GM12878 (cell line): ENCODE measurements around the gene DISC1. TPM values are rescaled to one million over a fixed set of nuclear protein-coding genes. Genes with fewer than 3 reads are reported as not detected.

Experiments
- ATAC-seq: fragments of 200-7000 bp; cut with Tn5 transposase; 3 replicates; pipeline ENCODE4 v1.9.1; 2020; ENCODE audit warnings: mild to moderate bottlenecking, moderate library complexity
- BruUV-seq: library from RNA; stranded (reverse); fragments of 400-500 nt; replicated peaks from 2 replicates; lab custom pipeline; 2021; lab: Mats Ljungman, UMichigan
- CTCF ChIA-PET: fragments of 300-600 bp; sonication (Branson Sonifier 250); formaldehyde crosslinking; extraction: SDS; loops from one replicate; lab custom pipeline; 2021; ENCODE audit warnings: inconsistent platforms; lab: Yijun Ruan, JAX
- POLR2A ChIA-PET: fragments of 350-600 bp; formaldehyde crosslinking; extraction: SDS; loops from one replicate; lab custom pipeline; 2021; ENCODE audit warnings: inconsistent platforms; lab: Charles Lee
- RAD21 ChIA-PET: fragments of 300-600 bp; sonication (Branson Sonifier 250); formaldehyde crosslinking; loops from one replicate; lab custom pipeline; 2023; ENCODE audit warnings: antibody characterized with exemption; ENCODE audit not compliant: unreplicated experiment; lab: Charles Lee
- SMC1A ChIA-PET: fragments of 300-600 bp; sonication (Branson Sonifier 250); formaldehyde crosslinking; loops from one replicate; lab custom pipeline; 2023; ENCODE audit not compliant: unreplicated experiment, uncharacterized antibody; lab: Charles Lee
- DNase-seq: peaks from one replicate; pipeline ENCODE4 v3.0.0-alpha.2; 2011; ENCODE audit warnings: low read depth, low spot score
- FAIRE-seq: peaks from 3 replicates; lab custom pipeline; 2011; peaks lifted over from hg19 to GRCh38; lab: Jason Lieb, UNC
- H2AFZ ChIP-seq: 2 replicates; pipeline ENCODE4 v1.6.0; 2011; ENCODE audit warnings: low read depth, low read length, control low read depth; ENCODE audit not compliant: control insufficient read depth
- H3K27ac ChIP-seq: 2 replicates; pipeline ENCODE4 v1.5.1; 2011; ENCODE audit warnings: control low read depth; ENCODE audit not compliant: control insufficient read depth, insufficient read depth
- H3K27me3 ChIP-seq, 2 experiments: replicated peaks in 1 of 2; 2 replicates each; pipeline versions ENCODE4 v1.6.0 to v1.6.1; 2011; ENCODE audit warnings: low read length in 1 of 2; ENCODE audit not compliant: control insufficient read depth in 2 of 2, insufficient read depth in 2 of 2
- H3K36me3 ChIP-seq, 2 experiments: 2 replicates each; pipeline ENCODE4 v1.5.1; 2011; ENCODE audit warnings: low read length in 1 of 2; ENCODE audit not compliant: control insufficient read depth in 2 of 2, insufficient read depth in 2 of 2
- H3K4me1 ChIP-seq: 2 replicates; pipeline ENCODE4 v1.6.1; 2011; ENCODE audit warnings: mild to moderate bottlenecking, low read length, moderate library complexity, mixed read lengths; ENCODE audit not compliant: control insufficient read depth, insufficient read depth
- H3K4me2 ChIP-seq: 2 replicates; pipeline ENCODE4 v1.6.0; 2011; ENCODE audit warnings: control low read depth; ENCODE audit not compliant: control insufficient read depth, insufficient read depth
- H3K4me3 ChIP-seq: fragments of 200-600 bp; sonication (generic); 2 replicates; pipeline ENCODE4 v1.5.1; 2016
- H3K79me2 ChIP-seq: 2 replicates; pipeline ENCODE4 v1.6.0; 2011; ENCODE audit warnings: low read length; ENCODE audit not compliant: control insufficient read depth, insufficient read depth
- H3K9ac ChIP-seq: 2 replicates; pipeline ENCODE4 v1.8.0; 2011; ENCODE audit warnings: low read length, control low read depth, mixed read lengths; ENCODE audit not compliant: control insufficient read depth, insufficient read depth
- H3K9me3 ChIP-seq: replicated peaks from 3 replicates; pipeline ENCODE4 v1.5.1; 2011; ENCODE audit warnings: mild to moderate bottlenecking, low read length; ENCODE audit not compliant: control insufficient read depth, insufficient read depth
- H4K20me1 ChIP-seq: 2 replicates; pipeline ENCODE4 v1.6.0; 2011; ENCODE audit not compliant: control insufficient read depth, insufficient read depth
- CHD1 ChIP-seq: IDR thresholded peaks from 2 replicates; pipeline ENCODE4 v1.6.1; 2012; ENCODE audit warnings: low read depth, low read length, improper control_type of control experiment
- CHD2 ChIP-seq: IDR thresholded peaks from 2 replicates; pipeline ENCODE4 v1.6.1; 2011; ENCODE audit warnings: low read depth, low read length, improper control_type of control experiment, borderline replicate concordance
- E4F1 ChIP-seq: fragments of 450-650 bp; IDR thresholded peaks from 2 replicates; pipeline ENCODE4 v1.6.1; 2018; ENCODE audit warnings: borderline replicate concordance, mild to moderate bottlenecking; ENCODE audit not compliant: partially characterized antibody
- ELK1 ChIP-seq: IDR thresholded peaks from 2 replicates; pipeline ENCODE4 v1.6.1; 2012; ENCODE audit warnings: low read depth, low read length, improper control_type of control experiment
- MLLT1 ChIP-seq: fragments of 450-650 bp; IDR thresholded peaks from 2 replicates; pipeline ENCODE4 v1.6.1; 2016; ENCODE audit warnings: mild to moderate bottlenecking
- NFIC ChIP-seq: IDR thresholded peaks from 2 replicates; pipeline ENCODE4 v1.6.1; 2012; ENCODE audit warnings: low read depth, mild to moderate bottlenecking, inconsistent platforms, low read length, moderate library complexity
- NR2C1 ChIP-seq: fragments of 450-650 bp; IDR thresholded peaks from 2 replicates; pipeline ENCODE4 v1.6.1; 2017; ENCODE audit warnings: antibody characterized with exemption, mild to moderate bottlenecking, moderate library complexity
- PAX5 ChIP-seq: IDR thresholded peaks from 2 replicates; pipeline ENCODE4 v1.6.1; 2011; ENCODE audit warnings: low read depth, low read length, borderline replicate concordance
- RFX5 ChIP-seq: IDR thresholded peaks from 2 replicates; pipeline ENCODE4 v1.6.1; 2011; ENCODE audit warnings: low read depth, low read length, improper control_type of control experiment
- STAT1 ChIP-seq: fragments of 450-650 bp; conservative IDR thresholded peaks from 2 replicates; pipeline ENCODE4 v1.6.1; 2014; ENCODE audit warnings: antibody characterized with exemption, mild to moderate bottlenecking
- TARDBP ChIP-seq: IDR thresholded peaks from 2 replicates; pipeline ENCODE4 v1.6.1; 2016; ENCODE audit warnings: borderline replicate concordance
- USF1 ChIP-seq: IDR thresholded peaks from 2 replicates; pipeline ENCODE4 v1.6.1; 2011; ENCODE audit warnings: borderline replicate concordance, low read depth, mild to moderate bottlenecking, moderate library complexity, mixed read lengths, low read length; ENCODE audit not compliant: insufficient read depth; ENCODE audit errors: extremely low read length
- USF2 ChIP-seq: IDR thresholded peaks from 2 replicates; pipeline ENCODE4 v1.6.1; 2011; ENCODE audit warnings: low read depth, low read length, improper control_type of control experiment, borderline replicate concordance
- YY1 ChIP-seq: IDR thresholded peaks from 2 replicates; pipeline ENCODE4 v1.6.1; 2011; ENCODE audit warnings: low read depth, mild to moderate bottlenecking, low read length
- WGBS: methylation state at CpG from one replicate; pipeline ENCODE4 v1.1.6; 2016; ENCODE audit warnings: low lambda C conversion rate; ENCODE audit not compliant: insufficient replicate concordance, insufficient coverage; ENCODE audit errors: missing lambda C conversion rate; 5-methylcytosine and 5-hydroxymethylcytosine counted together
- in situ Hi-C: fragments of 300-500 bp; cut with MboI; formaldehyde crosslinking; loops from 9 replicates; pipeline ENCODE4 v1.14.3; 2018; ENCODE audit warnings: mixed read lengths
- intact Hi-C: fragments of 100-400 bp; cut with micrococcal nuclease; formaldehyde crosslinking; loops from one replicate; pipeline ENCODE4 v1.14.2; 2022; ENCODE audit not compliant: unreplicated experiment
- polyA plus RNA-seq, 11 experiments: library from polyadenylated mRNA; depleted of rRNA in 4 of 11; unstranded in 6 of 11; stranded (reverse) in 5 of 11; fragments of >200 nt; fragmentation: Nextera tagmentation in 4 of 11; fragmentation: Illumina TruSeq in 1 of 11; extraction: Ambion mirVana in 4 of 11; extraction: Trizol in 1 of 11; gene quantifications; 1 replicate in 1 of 11; 2 replicates in 10 of 11; pipeline versions ENCODE4 v1.2.1 to v1.2.3, GENCODE V29; 2011 to 2016; ENCODE audit warnings: inconsistent platforms in 2 of 11, missing spikeins in 2 of 11, low read depth in 1 of 11
- total RNA-seq, 4 experiments: library from RNA; depleted of rRNA in 3 of 4; stranded (reverse); fragments of >200 nt in 3 of 4; fragmentation: Illumina TruSeq in 1 of 4; extraction: Trizol in 1 of 4; gene quantifications; 2 replicates each; pipeline versions ENCODE4 v1.2.1 to v1.2.3, GENCODE V29; 2013 to 2021

DISC1 gene
- total and polyA plus RNA-seq, 10 of the 15 experiments (the other 5 are each of a cell fraction or from before 2014, with no cell fraction given), result 0.05 to 0.72 (median 0.19) TPM; not detected in 1

GRCh38 chr1:231767471-231767870 lies 140.9 kb downstream of the DISC1 start (continued):
- TF ChIP-seq E4F1 (no peak), USF2 (no peak), ELK1 (no peak), STAT1 (no peak), CHD1 (no peak), NR2C1 (no peak), YY1 (no peak), RFX5 (no peak)

GRCh38 chr1:231768416-231768815 lies 141.8 kb downstream of the DISC1 start:
- in situ Hi-C loops, result no loop called here
- POLR2A ChIA-PET, result no interaction called here
- TF ChIP-seq MLLT1 (no peak), PAX5 (no peak), TARDBP (no peak), CHD2 (no peak), USF1 (no peak), NFIC (no peak)

More at GRCh38 chr1:231768416-231768815, 141.8 kb downstream of the DISC1 start:
- Histone ChIP-seq H3K27ac (no peak overlapping the region), H3K79me2 (no peaks in the 10 kb centered on the region), H3K4me3 (no peak overlapping the region), H3K9me3 (no peaks in the 10 kb centered on the region), H3K4me2 (no peak overlapping the region), H3K36me3 (no peaks in the 10 kb centered on the region), H3K27me3 (no peaks in the 10 kb centered on the region; a peak in 1 of 4 replicates), H3K4me1 (no peaks in the 10 kb centered on the region), H3K9ac (no peak overlapping the region), H2AFZ (no peak overlapping the region), H4K20me1 (no peaks in the 10 kb centered on the region)
- ChIA-PET CTCF (interaction anchor here (4.6 kb wide), 1 partner anchor 12 kb away, joined by 41 read pairs; no protein-coding TSS in a partner anchor), RAD21 (interaction anchor here (1.2 kb wide), 1 partner anchor 12 kb away, joined by 3 read pairs; no protein-coding TSS in a partner anchor), SMC1A (no interaction called here)
- no TSS peak for BruUV-seq
- 0% methylated on average over 1 of the region's 1 CpG for WGBS
- FAIRE-seq, result no peak
- DNase-seq, result no peak
- ATAC-seq, result no peak
- intact Hi-C loops, result no loop called here
